Activated T-helper 2 cell treated with anti-CD3 and anti-CD28 coated beads, Interferon-gamma antibody, Interleukin-2, Interleukin-4, amounts not matched to agents 10 μg/mL and 5 μg/mL and 100 μg/mL, durations not matched to agents 14 hours and 24 hours and 36 hours (primary cell): Measurements from ENCODE around the gene OR2S2. TPM values are rescaled to one million over a fixed set of nuclear protein-coding genes. Genes with fewer than 3 reads are reported as not detected.

Experiments
- DNase-seq: peaks from one replicate; pipeline ENCODE4 v3.0.0; 2021; ENCODE audit warnings: low spot score
- H3K27ac Mint-ChIP-seq: one replicate; pipeline ENCODE4 v1.8.0; 2021; ENCODE audit warnings: mixed read lengths
- H3K27me3 Mint-ChIP-seq: one replicate; pipeline ENCODE4 v1.8.0; 2021; ENCODE audit warnings: low read depth, mixed read lengths
- H3K36me3 Mint-ChIP-seq: one replicate; pipeline ENCODE4 v1.8.0; 2021; ENCODE audit warnings: low read depth, mixed read lengths
- H3K4me1 Mint-ChIP-seq: one replicate; pipeline ENCODE4 v1.8.0; 2021; ENCODE audit warnings: low read depth, mixed read lengths
- H3K4me3 Mint-ChIP-seq: one replicate; pipeline ENCODE4 v1.8.0; 2021; ENCODE audit warnings: low read depth, mild to moderate bottlenecking, moderate library complexity, mixed read lengths
- H3K9me3 Mint-ChIP-seq: one replicate; pipeline ENCODE4 v1.8.0; 2021; ENCODE audit warnings: mixed read lengths
- intact Hi-C: fragments of 100-400 bp; cut with micrococcal nuclease; formaldehyde crosslinking; loops from one replicate; pipeline ENCODE4 v1.15.1; 2023
- total RNA-seq: library from RNA; stranded (reverse); gene quantifications from 2 replicates; pipeline ENCODE4 v1.2.3, GENCODE V29; 2022

The OR2S2 gene
- total RNA-seq, 1 donor from 2014 or later: not detected

GRCh38 chr9:35908504-35909125 lies 49.3 kb downstream of the OR2S2 start:
- Mint-ChIP-seq H3K27ac (no peak overlapping the region), H3K4me1 (peaks cover 38% of the 10 kb centered on the region), H3K27me3 (peaks cover 3% of the 10 kb centered on the region), H3K9me3 (no peaks in the 10 kb centered on the region), H3K36me3 (no peaks in the 10 kb centered on the region), H3K4me3 (no peak overlapping the region)
- no peak for DNase-seq
- intact Hi-C loops: no loop called here

GRCh38 chr9:35907711-35908503 lies 50.0 kb downstream of the OR2S2 start:
- H3K4me3 Mint-ChIP-seq: no peak overlapping the region
- intact Hi-C loops: no loop called here
- peaks cover 4% of the 10 kb centered on the region for H3K27me3 Mint-ChIP-seq
- H3K9me3 Mint-ChIP-seq: no peaks in the 10 kb centered on the region
- H3K27ac Mint-ChIP-seq: no peak overlapping the region
- H3K36me3 Mint-ChIP-seq: no peaks in the 10 kb centered on the region
- peaks cover 41% of the 10 kb centered on the region for H3K4me1 Mint-ChIP-seq
- no peak for DNase-seq

Other genes starting within 250 kb of the OR2S2 start
- gene TLN1, start 226.0 kb downstream of the OR2S2 start, total RNA-seq: 253 and 267 TPM in 2 replicates
- gene CREB3, start 225.5 kb downstream of the OR2S2 start, total RNA-seq: 34.3 and 34.5 TPM in 2 replicates
- 54.0 and 57.0 TPM in 2 replicates for gene GBA2, start 208.9 kb downstream of the OR2S2 start, total RNA-seq
- gene RGP1, start 208.9 kb downstream of the OR2S2 start, total RNA-seq: 17.0 and 17.1 TPM in 2 replicates
- gene MSMP, start 203.9 kb downstream of the OR2S2 start, total RNA-seq: 0.37 and 0.41 TPM in 2 replicates
- gene NPR2, start 166.6 kb downstream of the OR2S2 start, total RNA-seq: 10.4 and 12.0 TPM in 2 replicates
- 0.82 and 1.5 TPM in 2 replicates for gene SPAG8, start 145.9 kb downstream of the OR2S2 start, total RNA-seq
- gene HINT2, start 143.1 kb downstream of the OR2S2 start, total RNA-seq: 49.4 and 49.7 TPM in 2 replicates
- not detected in 2 replicates for gene FAM221B, start 129.4 kb downstream of the OR2S2 start, total RNA-seq
- 3.0 and 3.4 TPM in 2 replicates for gene TMEM8B, start 128.9 kb downstream of the OR2S2 start, total RNA-seq
- not detected in 2 replicates for gene OR13J1, start 87.8 kb downstream of the OR2S2 start, total RNA-seq
- not detected in 2 replicates for gene HRCT1, start 52.0 kb downstream of the OR2S2 start, total RNA-seq
- gene SPAAR, start 48.7 kb downstream of the OR2S2 start, total RNA-seq: not detected in 2 replicates
- gene RECK, start 78.8 kb upstream of the OR2S2 start, total RNA-seq: 5.3 and 5.9 TPM in 2 replicates
- gene GLIPR2, start 178.6 kb upstream of the OR2S2 start, total RNA-seq: 28.8 and 30.1 TPM in 2 replicates
- gene CCIN, start 211.2 kb upstream of the OR2S2 start, total RNA-seq: not detected in 2 replicates
- gene CLTA, start 232.8 kb upstream of the OR2S2 start, total RNA-seq: 160 and 161 TPM in 2 replicates